ENCODE measurements around the gene CHMP3. TPM values are rescaled to one million over a fixed set of nuclear protein-coding genes. Genes with fewer than 3 reads are reported as not detected.

The CHMP3 gene

GRCh38 chr2:86454238-86454637, 109.0 kb downstream of the CHMP3 start:
- no peak overlapping the region for H3K18ac ChIP-seq (ENCODE audit: low read length)

GRCh38 chr2:86453836-86454235, 109.4 kb downstream of the CHMP3 start:
- no peak overlapping the region for H3K9ac ChIP-seq (ENCODE audit: low read depth, low read length, poor library complexity)
- H3K4me3 ChIP-seq (ENCODE audit: low read length in 2 of 2), result no peak overlapping the region
- H3K23ac ChIP-seq (ENCODE audit: low read depth, low read length, poor library complexity), result no peak overlapping the region
- no peak overlapping the region for H4K91ac ChIP-seq (ENCODE audit: low read depth, low read length, poor library complexity)
- no peak overlapping the region for H2BK120ac ChIP-seq (ENCODE audit: low read depth, low read length)
- H4K8ac ChIP-seq (ENCODE audit: low read depth, low read length), result no peak overlapping the region
- H3K18ac ChIP-seq (ENCODE audit: low read length), result no peak overlapping the region
- no peak overlapping the region for H2BK15ac ChIP-seq (ENCODE audit: low read length)
- no peak overlapping the region for H3K4me2 ChIP-seq (ENCODE audit: insufficient read depth, low read length, poor library complexity, severe bottlenecking)
- H2AK5ac ChIP-seq (ENCODE audit: low read depth, low read length), result no peak overlapping the region
- H3K36me3 ChIP-seq (replicated peaks in 1 of 2; ENCODE audit: control insufficient read depth in 2 of 2, insufficient read depth in 2 of 2, low read length in 2 of 2), result peaks cover 15 to 100% of the 10 kb centered on the region in 2 donors
- H3K27me3 ChIP-seq (ENCODE audit: control insufficient read depth in 3 of 3, insufficient read depth in 3 of 3, low read depth in 1 of 3, low read length in 3 of 3), result no peaks in the 10 kb centered on the region
- no peak overlapping the region for H2BK12ac ChIP-seq (ENCODE audit: low read length)
- no peak overlapping the region for H2AFZ ChIP-seq (ENCODE audit: low read length)
- no peak overlapping the region for H3K27ac ChIP-seq (replicated peaks; ENCODE audit: low read length)
- H3K9me3 ChIP-seq (replicated peaks in 1 of 2; ENCODE audit: control insufficient read depth in 2 of 2, insufficient read depth in 1 of 2, low read depth in 1 of 2, low read length in 2 of 2), result peaks cover 0 to 4% of the 10 kb centered on the region in 2 donors
- no peak overlapping the region for H3K4ac ChIP-seq (ENCODE audit: low read length)
- no peak overlapping the region for H3K14ac ChIP-seq (ENCODE audit: low read length)
- no CpG with 5 or more reads among the region's 2 CpGs for WGBS, 2 donors (ENCODE audit: extremely low coverage in 2 of 2, insufficient read length in 2 of 2, insufficient replicate concordance in 1 of 2)
- H3K4me1 ChIP-seq (ENCODE audit: control insufficient read depth in 2 of 2, insufficient read depth in 1 of 2, low read depth in 1 of 2, low read length in 2 of 2), result no peaks in the 10 kb centered on the region
- no peaks in the 10 kb centered on the region for H3K79me1 ChIP-seq (ENCODE audit: low read depth, low read length)
- H2BK5ac ChIP-seq (ENCODE audit: low read length), result no peak overlapping the region
- no peak for DNase-seq (ENCODE audit: low spot score)

More at GRCh38 chr2:86454238-86454637, 109.0 kb downstream of the CHMP3 start:
- H3K4me1 ChIP-seq (ENCODE audit: control insufficient read depth in 2 of 2, insufficient read depth in 1 of 2, low read depth in 1 of 2, low read length in 2 of 2), result no peaks in the 10 kb centered on the region
- H2BK15ac ChIP-seq (ENCODE audit: low read length), result no peak overlapping the region
- peaks cover 0 to 4% of the 10 kb centered on the region in 2 donors for H3K9me3 ChIP-seq (replicated peaks in 1 of 2; ENCODE audit: control insufficient read depth in 2 of 2, insufficient read depth in 1 of 2, low read depth in 1 of 2, low read length in 2 of 2)
- DNase-seq (ENCODE audit: low spot score), result no peak
- H3K4ac ChIP-seq (ENCODE audit: low read length), result no peak overlapping the region
- no peak overlapping the region for H3K27ac ChIP-seq (replicated peaks; ENCODE audit: low read length)
- no peak overlapping the region for H3K14ac ChIP-seq (ENCODE audit: low read length)
- no peak overlapping the region for H3K9ac ChIP-seq (ENCODE audit: low read depth, low read length, poor library complexity)
- H3K36me3 ChIP-seq (replicated peaks in 1 of 2; ENCODE audit: control insufficient read depth in 2 of 2, insufficient read depth in 2 of 2, low read length in 2 of 2), result peaks cover 15 to 100% of the 10 kb centered on the region in 2 donors
- H2AK5ac ChIP-seq (ENCODE audit: low read depth, low read length), result no peak overlapping the region
- H4K91ac ChIP-seq (ENCODE audit: low read depth, low read length, poor library complexity), result no peak overlapping the region
- no peak overlapping the region for H2BK120ac ChIP-seq (ENCODE audit: low read depth, low read length)
- no peaks in the 10 kb centered on the region for H3K79me1 ChIP-seq (ENCODE audit: low read depth, low read length)
- no peak overlapping the region for H3K4me3 ChIP-seq (ENCODE audit: low read length in 2 of 2)
- H3K23ac ChIP-seq (ENCODE audit: low read depth, low read length, poor library complexity), result no peak overlapping the region
- H2AFZ ChIP-seq (ENCODE audit: low read length), result no peak overlapping the region
- H2BK5ac ChIP-seq (ENCODE audit: low read length), result no peak overlapping the region
- H3K4me2 ChIP-seq (ENCODE audit: insufficient read depth, low read length, poor library complexity, severe bottlenecking), result no peak overlapping the region
- no peak overlapping the region for H4K8ac ChIP-seq (ENCODE audit: low read depth, low read length)
- no peaks in the 10 kb centered on the region for H3K27me3 ChIP-seq (ENCODE audit: control insufficient read depth in 3 of 3, insufficient read depth in 3 of 3, low read depth in 1 of 3, low read length in 3 of 3)
- H2BK12ac ChIP-seq (ENCODE audit: low read length), result no peak overlapping the region

Small RNA genes within 50 kb of the gene (small RNA-seq; reads per million reads assigned to genes)
- not detected for gene RNU6-640P (ENCODE audit: insufficient read depth)
